ENCODE measurements around the gene JAGN1. TPM values are rescaled to one million over a fixed set of nuclear protein-coding genes. Genes with fewer than 3 reads are reported as not detected.
"Not testable (repeated sequence)": the region's sequence is repeated elsewhere in the genome, so short reads cannot be mapped to it uniquely, and the experiment has no call there.

JAGN1 gene
- total RNA-seq, 1 donor from 2014 or later: 19.7 TPM

GRCh38 chr3:9891072-9891622, 737 bp downstream of the JAGN1 start:
- ATAC-seq: no peak
- intact Hi-C loops (cut with DNase I): no loop called here
- no peak for DNase-seq (ENCODE audit: low spot score)

GRCh38 chr3:9893739-9894138, 3.3 kb downstream of the JAGN1 start:
- ATAC-seq: no peak

GRCh38 chr3:9895715-9896114, 5.3 kb downstream of the JAGN1 start:
- DNase-seq (ENCODE audit: low spot score); ATAC-seq; intact Hi-C loops (cut with DNase I): not testable (repeated sequence)

More at GRCh38 chr3:9893739-9894138, 3.3 kb downstream of the JAGN1 start:
- no peak for DNase-seq (ENCODE audit: low spot score)
- intact Hi-C loops (cut with DNase I): no loop called here

- ATAC-seq; intact Hi-C loops (cut with DNase I): not testable (repeated sequence)
Observed at GRCh38 chr3:9896755-9897407, 6.5 kb downstream of the JAGN1 start.

GRCh38 chr3:9897408-9898372, 7.3 kb downstream of the JAGN1 start:
- DNase-seq (ENCODE audit: low spot score) (no peak), ATAC-seq (peak; percentile 21)
- intact Hi-C loops (cut with DNase I): no loop called here

More at GRCh38 chr3:9896755-9897407, 6.5 kb downstream of the JAGN1 start:
- not testable (repeated sequence) for DNase-seq (ENCODE audit: low spot score)

- DNase-seq (ENCODE audit: low spot score) (no peak), ATAC-seq (no peak)
- intact Hi-C loops (cut with DNase I): no loop called here
Observed at GRCh38 chr3:9898467-9899241, 8.2 kb downstream of the JAGN1 start.

- DNase-seq (ENCODE audit: low spot score) (no peak), ATAC-seq (no peak)
- intact Hi-C loops (cut with DNase I): no loop called here
Observed at GRCh38 chr3:9899289-9899791, 8.9 kb downstream of the JAGN1 start.

- ATAC-seq; DNase-seq (ENCODE audit: low spot score); intact Hi-C loops (cut with DNase I): not testable (repeated sequence)
Observed at GRCh38 chr3:9900965-9901415, 10.6 kb downstream of the JAGN1 start.

- no peak for DNase-seq (ENCODE audit: low spot score)
- ATAC-seq: no peak
- intact Hi-C loops (cut with DNase I): no loop called here
Observed at GRCh38 chr3:9901967-9902366, 11.6 kb downstream of the JAGN1 start.

GRCh38 chr3:9902372-9903237, 12.2 kb downstream of the JAGN1 start, which contains the start of gene IL17RE:
TSS of gene IL17RE (plus strand) at chr3:9902848. CDS start at chr3:9902933, 85 bp downstream.
- ATAC-seq: peak; percentile 45
- no peak for DNase-seq (ENCODE audit: low spot score)
- intact Hi-C loops (cut with DNase I): no loop called here

- ATAC-seq: no peak
- DNase-seq (ENCODE audit: low spot score): no peak
- intact Hi-C loops (cut with DNase I): no loop called here
Observed at GRCh38 chr3:9903238-9903624, 12.8 kb downstream of the JAGN1 start.

- DNase-seq (ENCODE audit: low spot score) (no peak), ATAC-seq (no peak)
- intact Hi-C loops (cut with DNase I): no loop called here
Observed at GRCh38 chr3:9903904-9904303, 13.5 kb downstream of the JAGN1 start.

- no peak for ATAC-seq
- intact Hi-C loops (cut with DNase I): no loop called here
- no peak for DNase-seq (ENCODE audit: low spot score)
Observed at GRCh38 chr3:9906480-9906879, 16.1 kb downstream of the JAGN1 start.

GRCh38 chr3:9908286-9908685, 17.9 kb downstream of the JAGN1 start:
- intact Hi-C loops (cut with DNase I): no loop called here
- DNase-seq (ENCODE audit: low spot score) (no peak), ATAC-seq (no peak)

- DNase-seq (ENCODE audit: low spot score) (no peak), ATAC-seq (no peak)
- intact Hi-C loops (cut with DNase I): loop anchor here (10.0 kb wide), 1 partner anchor 65 kb away; the partner anchor contains the start of gene RPUSD3
Observed at GRCh38 chr3:9909221-9910013, 19.0 kb downstream of the JAGN1 start.

GRCh38 chr3:9911863-9912262, 21.5 kb downstream of the JAGN1 start:
- DNase-seq (ENCODE audit: low spot score): no peak
- no peak for ATAC-seq
- intact Hi-C loops (cut with DNase I): loop anchor here (10.0 kb wide), 1 partner anchor 67 kb away; the partner anchor contains the start of gene RPUSD3

All from sciatic nerve (tissue), 2 donors.